C4-2B (cell line): ENCODE data around the gene CORO2B.

Experiments used
- H3K27ac ChIP-seq: fragments of 450-650 bp; 2 replicates; pipeline ENCODE4 v1.5.1; 2017
- ZFX ChIP-seq: fragments of 450-650 bp; IDR thresholded peaks from 2 replicates; pipeline ENCODE4 v1.6.1; 2017
- TF ChIP-seq, protein P1 (sequence below): fragments of 450-650 bp; conservative IDR thresholded peaks from 2 replicates; pipeline ENCODE4 v1.5.1; 2017; ENCODE audit warnings: mild to moderate bottlenecking

Gene CORO2B

GRCh38 chr15:68667800-68668625 lies 89.2 kb downstream of the CORO2B start:
- no peak for TF ChIP-seq ZFX
- TF ChIP-seq, protein P1, sequence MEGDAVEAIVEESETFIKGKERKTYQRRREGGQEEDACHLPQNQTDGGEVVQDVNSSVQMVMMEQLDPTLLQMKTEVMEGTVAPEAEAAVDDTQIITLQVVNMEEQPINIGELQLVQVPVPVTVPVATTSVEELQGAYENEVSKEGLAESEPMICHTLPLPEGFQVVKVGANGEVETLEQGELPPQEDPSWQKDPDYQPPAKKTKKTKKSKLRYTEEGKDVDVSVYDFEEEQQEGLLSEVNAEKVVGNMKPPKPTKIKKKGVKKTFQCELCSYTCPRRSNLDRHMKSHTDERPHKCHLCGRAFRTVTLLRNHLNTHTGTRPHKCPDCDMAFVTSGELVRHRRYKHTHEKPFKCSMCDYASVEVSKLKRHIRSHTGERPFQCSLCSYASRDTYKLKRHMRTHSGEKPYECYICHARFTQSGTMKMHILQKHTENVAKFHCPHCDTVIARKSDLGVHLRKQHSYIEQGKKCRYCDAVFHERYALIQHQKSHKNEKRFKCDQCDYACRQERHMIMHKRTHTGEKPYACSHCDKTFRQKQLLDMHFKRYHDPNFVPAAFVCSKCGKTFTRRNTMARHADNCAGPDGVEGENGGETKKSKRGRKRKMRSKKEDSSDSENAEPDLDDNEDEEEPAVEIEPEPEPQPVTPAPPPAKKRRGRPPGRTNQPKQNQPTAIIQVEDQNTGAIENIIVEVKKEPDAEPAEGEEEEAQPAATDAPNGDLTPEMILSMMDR, result no peak
- H3K27ac ChIP-seq, result no peak overlapping the region

DNA sequence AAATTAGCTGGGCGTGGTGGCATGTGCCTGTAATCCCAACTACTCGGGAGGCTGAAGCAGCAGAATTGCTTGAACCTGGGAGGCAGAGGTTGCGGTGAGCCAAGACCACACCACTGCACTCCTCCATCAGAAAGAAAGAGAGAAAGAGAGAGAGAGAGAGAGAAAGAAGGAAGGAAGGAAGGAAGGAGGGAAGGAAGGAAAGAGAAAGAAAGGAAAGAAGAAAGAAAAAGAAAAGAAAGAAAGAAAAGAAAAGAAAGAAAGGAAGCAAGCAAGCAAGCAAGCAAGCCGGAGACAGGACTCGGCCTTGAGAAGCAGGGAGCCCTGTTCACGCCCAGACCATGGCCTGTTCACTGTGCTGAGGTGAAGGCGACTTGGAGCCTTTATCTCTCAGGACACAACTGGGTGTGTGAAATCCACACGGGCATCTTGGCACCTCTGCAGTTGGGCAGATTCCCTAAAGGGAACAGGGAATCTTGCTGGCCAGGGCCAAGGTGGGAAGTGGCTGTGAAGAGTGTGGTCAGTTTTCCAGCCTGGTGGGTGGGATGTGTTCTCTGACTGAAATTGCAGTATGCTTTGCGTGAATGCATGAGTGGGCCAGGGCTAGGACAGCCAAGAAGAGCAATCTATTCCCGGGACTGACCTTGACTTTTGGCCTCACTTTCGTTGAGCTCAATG lies 90.3 kb downstream of the CORO2B start:
- no peak for TF ChIP-seq ZFX
- TF ChIP-seq, protein P1, result no peak
- no peak overlapping the region for H3K27ac ChIP-seq

DNA sequence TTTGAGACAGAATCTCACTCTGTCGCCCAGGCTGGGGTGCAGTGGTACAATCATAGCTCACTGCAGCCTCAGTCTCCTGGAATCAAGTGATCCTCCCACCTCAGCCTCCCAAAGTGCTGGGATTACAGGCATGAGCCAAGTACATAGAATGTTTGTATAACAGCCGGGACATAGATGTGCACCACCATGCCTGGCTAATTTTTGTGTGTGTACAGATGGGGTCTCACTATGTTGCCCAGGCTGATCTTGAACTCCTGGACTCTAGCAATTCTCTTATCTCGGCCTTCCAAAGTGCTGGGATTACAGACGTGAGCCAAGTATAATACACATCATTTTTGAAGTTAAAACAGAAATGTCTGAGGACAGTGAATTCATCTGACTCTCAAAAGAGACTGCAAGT lies 93.5 kb downstream of the CORO2B start:
- H3K27ac ChIP-seq, result no peak overlapping the region
- TF ChIP-seq, protein P1, result no peak

DNA sequence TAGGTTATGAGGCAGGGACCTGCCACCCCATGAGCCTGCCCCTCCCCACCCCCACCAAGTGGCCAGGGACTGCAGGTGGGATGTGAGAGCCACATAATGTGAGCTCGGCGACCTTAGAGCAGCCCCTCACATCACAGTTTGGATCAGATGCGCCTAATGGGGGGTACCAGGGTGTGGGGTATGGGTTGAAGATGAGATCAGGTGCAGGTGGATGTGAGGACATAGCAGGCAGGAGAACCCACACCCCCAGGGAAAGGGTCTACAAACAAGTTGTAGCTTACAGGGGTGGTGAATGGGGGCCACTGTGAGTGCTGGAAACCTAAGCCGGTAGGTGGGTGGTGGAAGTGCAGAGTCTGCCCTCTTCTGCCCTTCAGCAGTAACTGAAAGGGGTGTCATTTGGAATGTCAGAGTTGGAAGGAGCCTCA lies 94.0 kb downstream of the CORO2B start:
- TF ChIP-seq ZFX, result no peak
- TF ChIP-seq, protein P1, result no peak
- H3K27ac ChIP-seq, result no peak overlapping the region

- no peak overlapping the region for H3K27ac ChIP-seq
- TF ChIP-seq, protein P1, result no peak
- no peak for TF ChIP-seq ZFX
Measured at GRCh38 chr15:68674975-68675374, 96.2 kb downstream of the CORO2B start.

GRCh38 chr15:68676011-68676605 lies 97.3 kb downstream of the CORO2B start:
- H3K27ac ChIP-seq, result no peak overlapping the region
- TF ChIP-seq ZFX, result no peak
- TF ChIP-seq, protein P1, result no peak

DNA sequence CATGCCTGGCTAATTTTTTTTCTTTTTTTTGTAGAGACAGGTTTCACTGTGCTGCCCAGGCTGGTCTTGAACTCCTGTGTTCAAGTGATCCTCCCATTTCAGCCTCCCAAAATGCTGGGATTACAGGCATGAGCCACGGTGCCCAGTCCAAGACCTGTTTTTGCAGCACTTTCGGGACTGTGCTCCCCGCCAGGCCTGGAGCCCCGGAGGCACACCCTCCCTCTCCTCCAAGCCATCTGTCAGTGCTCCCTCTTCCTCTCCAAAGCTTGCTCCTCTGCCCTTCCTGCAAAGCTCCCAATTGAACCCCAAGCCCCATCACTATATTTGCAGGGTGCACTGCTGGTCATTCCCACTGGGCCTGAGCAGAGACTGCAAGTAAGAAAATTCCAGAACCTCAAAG lies 98.1 kb downstream of the CORO2B start:
- H3K27ac ChIP-seq, result no peak overlapping the region
- TF ChIP-seq, protein P1, result no peak
- no peak for TF ChIP-seq ZFX
